GM21526 (cell line): ENCODE results near the gene RAB3D.
"Not testable (repeated sequence)": the region's sequence is repeated elsewhere in the genome, so short reads cannot be mapped to it uniquely, and the experiment has no call there.

Experiments used
- ATAC-seq: cut with Tn5 transposase; IDR thresholded peaks from one replicate; pipeline ENCODE4 v1.9.1; 2021; ENCODE audit warnings: moderate library complexity; ENCODE audit not compliant: unreplicated experiment, low FRiP score

Gene RAB3D

GRCh38 chr19:11339254-11340098, at the start of gene RAB3D:
Gene RAB3D, minus strand, starts transcription at chr19:11339657. Its CDS starts 2,258 bp downstream, at chr19:11337399.
- no peak for ATAC-seq

GRCh38 chr19:11387162-11388034, 47.9 kb upstream of the RAB3D start:
- no peak for ATAC-seq

GRCh38 chr19:11384778-11385129, 45.3 kb upstream of the RAB3D start:
- ATAC-seq: no peak

- ATAC-seq: no peak
Observed at GRCh38 chr19:11383706-11384048, 44.2 kb upstream of the RAB3D start.

GRCh38 chr19:11382898-11383705, 43.6 kb upstream of the RAB3D start:
- ATAC-seq: no peak

- peak; percentile 63 for ATAC-seq
Observed at GRCh38 chr19:11380653-11381537, 41.4 kb upstream of the RAB3D start.

- ATAC-seq: no peak
Observed at GRCh38 chr19:11379857-11380350, 40.4 kb upstream of the RAB3D start.

- ATAC-seq: not testable (repeated sequence)
Observed at GRCh38 chr19:11379269-11379845, 39.9 kb upstream of the RAB3D start.

- ATAC-seq: no peak
Observed at GRCh38 chr19:11378319-11379189, 39.1 kb upstream of the RAB3D start.

- no peak for ATAC-seq
Observed at GRCh38 chr19:11377756-11378155, 38.3 kb upstream of the RAB3D start.

GRCh38 chr19:11377237-11377636, 37.8 kb upstream of the RAB3D start:
- ATAC-seq: no peak

- ATAC-seq: no peak
Observed at GRCh38 chr19:11375143-11375948, 35.9 kb upstream of the RAB3D start.

- ATAC-seq: peak; percentile 82
Observed at GRCh38 chr19:11374433-11375142, 35.1 kb upstream of the RAB3D start, which contains the start of gene SWSAP1. Gene SWSAP1, plus strand, starts transcription at chr19:11374666. Its CDS starts 15 bp downstream, at chr19:11374681.

GRCh38 chr19:11373885-11374432, 34.5 kb upstream of the RAB3D start:
- ATAC-seq: no peak

- no peak for ATAC-seq
Observed at GRCh38 chr19:11373166-11373884, 33.9 kb upstream of the RAB3D start.

GRCh38 chr19:11370744-11371143, 31.3 kb upstream of the RAB3D start:
- no peak for ATAC-seq
